ENCODE measurements around the gene THAP3.

GRCh38 chr1:6674771-6675170, 50.1 kb downstream of the THAP3 start:
- TF ChIP-seq CTCF (IDR thresholded peaks at IDR 0.05; ENCODE audit: poor library complexity, severe bottlenecking): no peak
- no peak for TF ChIP-seq REST (IDR thresholded peaks at IDR 0.05; ENCODE audit: borderline replicate concordance)
- TF ChIP-seq EZH2 (IDR thresholded peaks at IDR 0.05; ENCODE audit: borderline replicate concordance, insufficient read depth, low read length, poor library complexity, severe bottlenecking): no peak
- no peak for TF ChIP-seq SMC3 (conservative IDR thresholded peaks at IDR 0.05; ENCODE audit: poor library complexity)
- TF ChIP-seq EP300 (conservative IDR thresholded peaks at IDR 0.05; ENCODE audit: poor library complexity, severe bottlenecking): no peak
- no peak for TF ChIP-seq RAD21 (conservative IDR thresholded peaks at IDR 0.05)
- no peak for TF ChIP-seq TAF1 (IDR thresholded peaks at IDR 0.05; ENCODE audit: low read depth)
- no peak for TF ChIP-seq POLR2AphosphoS5 (IDR thresholded peaks at IDR 0.05)
- no peak for TF ChIP-seq MXI1 (conservative IDR thresholded peaks at IDR 0.05; ENCODE audit: poor library complexity, severe bottlenecking)
